Measurements from ENCODE around the gene RPS6KA2. TPM values are rescaled to one million over a fixed set of nuclear protein-coding genes. Genes with fewer than 3 reads are reported as not detected.

Gene RPS6KA2
- total RNA-seq, 2 donors from 2014 or later: 59.5 to 75.4 TPM

GRCh38 chr6:166503167-166503744 lies 123.8 kb downstream of the RPS6KA2 start:
- Histone ChIP-seq H3K4me1 (ENCODE audit: control insufficient read depth in 1 of 2, low read depth in 2 of 2) (no peaks in the 10 kb centered on the region), H3K27me3 (replicated peaks; ENCODE audit: insufficient read depth) (no peaks in the 10 kb centered on the region), H3K9me3 (no peaks in the 10 kb centered on the region), H3K4me3 (no peak overlapping the region), H3K27ac (no peak overlapping the region), H3K36me3 (peaks cover 3% of the 10 kb centered on the region)
- DNase-seq (ENCODE audit: low spot score) (no peak), ATAC-seq (ENCODE audit: insufficient number of reproducible peaks, low FRiP score, low read depth) (no peak)
- no peak for TF ChIP-seq CTCF (IDR thresholded peaks at IDR 0.05)

- TF ChIP-seq CTCF (IDR thresholded peaks at IDR 0.05): no peak
- Histone ChIP-seq H3K36me3 (peaks cover 3% of the 10 kb centered on the region), H3K27me3 (replicated peaks; ENCODE audit: insufficient read depth) (no peaks in the 10 kb centered on the region), H3K4me1 (ENCODE audit: control insufficient read depth in 1 of 2, low read depth in 2 of 2) (no peaks in the 10 kb centered on the region), H3K9me3 (no peaks in the 10 kb centered on the region), H3K4me3 (no peak overlapping the region), H3K27ac (no peak overlapping the region)
- no peak for ATAC-seq (ENCODE audit: insufficient number of reproducible peaks, low FRiP score, low read depth)
- DNase-seq (ENCODE audit: low spot score): no peak
Observed at GRCh38 chr6:166502453-166502852, 124.6 kb downstream of the RPS6KA2 start.

GRCh38 chr6:166501246-166501645 lies 125.8 kb downstream of the RPS6KA2 start:
- DNase-seq (ENCODE audit: low spot score) (no peak), ATAC-seq (ENCODE audit: insufficient number of reproducible peaks, low FRiP score, low read depth) (no peak)
- Histone ChIP-seq H3K9me3 (no peaks in the 10 kb centered on the region), H3K27me3 (replicated peaks; ENCODE audit: insufficient read depth) (no peaks in the 10 kb centered on the region), H3K27ac (no peak overlapping the region), H3K36me3 (peaks cover 3% of the 10 kb centered on the region), H3K4me1 (ENCODE audit: control insufficient read depth in 1 of 2, low read depth in 2 of 2) (no peaks in the 10 kb centered on the region), H3K4me3 (no peak overlapping the region)
- no peak for TF ChIP-seq CTCF (IDR thresholded peaks at IDR 0.05)

GRCh38 chr6:166500246-166500645 lies 126.8 kb downstream of the RPS6KA2 start:
- H3K27ac ChIP-seq: no peak overlapping the region
- TF ChIP-seq CTCF (IDR thresholded peaks at IDR 0.05): no peak
- H3K36me3 ChIP-seq: peaks cover 6% of the 10 kb centered on the region
- no peaks in the 10 kb centered on the region for H3K9me3 ChIP-seq
- H3K4me3 ChIP-seq: no peak overlapping the region
- ATAC-seq (ENCODE audit: insufficient number of reproducible peaks, low FRiP score, low read depth) (no peak), DNase-seq (ENCODE audit: low spot score) (no peak)
- no peaks in the 10 kb centered on the region for H3K4me1 ChIP-seq (ENCODE audit: control insufficient read depth in 1 of 2, low read depth in 2 of 2)
- H3K27me3 ChIP-seq (replicated peaks; ENCODE audit: insufficient read depth): no peaks in the 10 kb centered on the region

GRCh38 chr6:166499350-166500163 lies 127.5 kb downstream of the RPS6KA2 start:
- Histone ChIP-seq H3K27ac (no peak overlapping the region), H3K9me3 (no peaks in the 10 kb centered on the region), H3K27me3 (replicated peaks; ENCODE audit: insufficient read depth) (no peaks in the 10 kb centered on the region), H3K4me3 (no peak overlapping the region), H3K36me3 (peaks cover 6% of the 10 kb centered on the region), H3K4me1 (ENCODE audit: control insufficient read depth in 1 of 2, low read depth in 2 of 2) (no peaks in the 10 kb centered on the region)
- DNase-seq (ENCODE audit: low spot score): no peak
- no peak for TF ChIP-seq CTCF (IDR thresholded peaks at IDR 0.05)
- no peak for ATAC-seq (ENCODE audit: insufficient number of reproducible peaks, low FRiP score, low read depth)
